VCaP (cell line): Measurements from ENCODE around the gene CCDC88B.

Experiments used
- H3K27ac ChIP-seq: fragments of 450-650 bp; 2 replicates; pipeline ENCODE4 v1.5.1; 2017
- CTCF ChIP-seq: fragments of 450-650 bp; conservative IDR thresholded peaks from 2 replicates; pipeline ENCODE4 v1.5.1; 2017; ENCODE audit warnings: mild to moderate bottlenecking, moderate library complexity

The CCDC88B gene

GRCh38 chr11:64358536-64358906 lies 18.5 kb downstream of the CCDC88B start:
- H3K27ac ChIP-seq: peak overlapping the region; percentile 95
- no peak for TF ChIP-seq CTCF

- peak within 1 kb of the TSS; percentile 95 for H3K27ac ChIP-seq
- TF ChIP-seq CTCF: peak; percentile 33; the same call in 1 of the 2 replicates
Observed at GRCh38 chr11:64358907-64359711, 19.1 kb downstream of the CCDC88B start, which contains the start of gene RPS6KA4. Gene RPS6KA4, plus strand, starts transcription at chr11:64359162. Its CDS starts 74 bp downstream, at chr11:64359236.

DNA sequence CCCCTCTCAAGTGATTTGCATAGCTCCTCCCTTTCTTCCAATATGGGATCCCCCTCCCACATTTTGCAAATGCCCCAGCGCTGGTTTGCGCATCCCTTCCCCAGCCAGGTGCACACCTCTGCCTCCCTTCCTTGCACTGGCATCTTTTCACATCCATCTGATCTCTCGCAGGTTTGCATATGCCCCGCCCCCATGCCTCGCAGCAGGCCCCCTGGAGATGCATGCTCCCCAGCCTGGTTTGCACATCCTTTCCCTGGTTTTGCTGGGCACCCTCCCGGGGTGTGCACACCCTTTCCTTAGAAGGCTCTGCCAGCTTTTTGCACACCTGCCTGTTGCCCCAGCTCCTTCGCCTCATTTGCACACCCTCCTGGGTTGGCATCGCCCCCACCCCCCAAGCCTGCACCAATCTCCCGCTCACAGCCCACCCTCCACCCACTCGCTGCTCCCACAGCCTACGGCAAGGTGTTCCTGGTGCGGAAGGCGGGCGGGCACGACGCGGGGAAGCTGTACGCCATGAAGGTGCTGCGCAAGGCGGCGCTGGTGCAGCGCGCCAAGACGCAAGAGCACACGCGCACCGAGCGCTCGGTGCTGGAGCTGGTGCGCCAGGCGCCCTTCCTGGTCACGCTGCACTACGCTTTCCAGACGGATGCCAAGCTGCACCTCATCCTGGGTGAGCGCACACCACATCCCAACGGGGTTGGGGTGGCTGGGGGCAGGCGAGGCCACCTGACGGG lies 19.9 kb downstream of the CCDC88B start:
- H3K27ac ChIP-seq: peak overlapping the region; percentile 95

DNA sequence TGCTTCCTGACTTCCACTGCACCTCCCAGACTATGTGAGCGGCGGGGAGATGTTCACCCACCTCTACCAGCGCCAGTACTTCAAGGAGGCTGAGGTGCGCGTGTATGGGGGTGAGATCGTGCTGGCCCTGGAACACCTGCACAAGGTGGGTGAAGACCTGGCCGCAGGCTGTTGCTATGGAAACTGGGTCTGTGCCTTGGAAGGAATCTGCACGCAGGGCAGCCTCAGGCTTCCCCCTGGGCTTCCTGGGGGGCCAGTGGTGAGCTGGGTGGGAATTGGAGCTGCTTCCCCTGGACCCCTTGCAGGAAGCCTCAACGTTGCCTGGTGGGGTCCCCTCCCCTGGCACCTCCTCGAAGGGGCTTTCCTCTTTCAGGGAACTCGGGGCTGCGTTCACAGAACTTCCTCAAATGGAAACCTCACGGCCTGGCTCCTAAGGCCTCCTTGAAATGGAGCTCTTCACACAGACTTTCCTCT lies 20.5 kb downstream of the CCDC88B start:
- H3K27ac ChIP-seq: peak overlapping the region; percentile 95
- peak; percentile 54 for TF ChIP-seq CTCF

More for the DNA sequence above, 19.9 kb downstream of the CCDC88B start:
- TF ChIP-seq CTCF: peak; percentile 100

- peak overlapping the region; percentile 95 for H3K27ac ChIP-seq
- TF ChIP-seq CTCF: no peak
Observed at GRCh38 chr11:64361659-64362058, 21.7 kb downstream of the CCDC88B start.

- H3K27ac ChIP-seq: peak overlapping the region; percentile 95
- TF ChIP-seq CTCF: no peak
Observed at GRCh38 chr11:64362339-64362738, 22.3 kb downstream of the CCDC88B start.

GRCh38 chr11:64364435-64364834 lies 24.4 kb downstream of the CCDC88B start:
- no peak overlapping the region for H3K27ac ChIP-seq
- TF ChIP-seq CTCF: no peak
